ENCODE measurements around the gene SH3RF1. TPM values are rescaled to one million over a fixed set of nuclear protein-coding genes. Genes with fewer than 3 reads are reported as not detected.
"Not testable (repeated sequence)": the region's sequence is repeated elsewhere in the genome, so short reads cannot be mapped to it uniquely, and the experiment has no call there.

SH3RF1 gene
- total RNA-seq, 2 experiments from 2014 or later = 0.19 to 0.24 TPM

DNA sequence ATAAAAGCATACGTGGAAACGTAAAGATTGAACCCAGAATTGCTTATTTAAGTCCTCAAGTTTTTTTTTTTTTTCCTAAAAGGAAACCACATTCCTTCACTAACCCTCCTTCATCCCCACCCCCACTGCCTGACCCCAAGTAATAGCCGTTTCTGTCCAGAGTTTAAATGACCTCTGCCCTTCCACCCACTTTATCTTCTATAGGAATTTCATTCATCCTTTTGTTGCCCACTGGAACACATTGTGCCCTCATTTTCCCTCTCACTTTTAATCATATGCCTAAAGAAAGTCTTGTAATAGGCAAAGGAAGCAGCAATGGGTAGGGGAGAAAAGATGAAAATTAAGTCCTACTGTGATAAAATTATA lies 62.7 kb downstream of the SH3RF1 start:
- H3K27ac Mint-ChIP-seq = no peak overlapping the region
- no peaks in the 10 kb centered on the region for H3K9me3 Mint-ChIP-seq
- no peaks in the 10 kb centered on the region for H3K4me1 Mint-ChIP-seq (ENCODE audit: low read depth)
- H3K36me3 Mint-ChIP-seq = no peaks in the 10 kb centered on the region
- intact Hi-C loops (cut with micrococcal nuclease) = no loop called here
- no peak overlapping the region for H3K4me3 Mint-ChIP-seq
- H3K27me3 Mint-ChIP-seq = peaks cover under 1% of the 10 kb centered on the region
- CTCF ChIA-PET = no interaction called here
- POLR2A ChIA-PET = no interaction called here
- no peak for DNase-seq

DNA sequence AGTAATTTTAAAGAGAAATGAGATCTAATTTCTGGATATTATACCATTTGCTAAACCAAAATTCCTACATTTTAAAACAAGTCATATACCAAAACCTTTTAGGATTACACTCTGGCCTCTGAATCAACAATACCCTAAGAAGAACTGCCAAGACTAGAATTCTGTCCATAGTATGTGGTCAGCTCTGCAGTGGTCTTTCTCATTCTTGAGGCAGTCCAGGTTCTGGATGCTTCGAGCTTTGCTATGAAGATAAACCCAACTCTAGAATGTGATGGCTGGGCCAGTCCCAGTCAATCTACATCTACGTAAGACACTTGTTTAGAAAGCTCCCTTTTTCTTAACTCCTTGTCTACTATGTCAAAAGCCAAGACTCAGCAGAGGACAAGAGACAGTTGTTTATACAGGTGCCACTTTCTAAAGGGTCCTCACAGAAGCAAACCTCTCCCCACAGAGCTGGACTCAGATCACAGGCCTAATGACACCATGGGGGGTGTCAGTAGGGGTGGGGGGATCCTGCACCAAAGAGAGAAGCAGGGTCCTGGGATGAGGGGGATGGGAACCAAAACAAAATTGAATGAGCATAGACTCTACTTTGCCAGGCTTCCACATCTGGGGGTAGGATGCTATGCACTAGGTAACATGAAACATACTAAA lies 63.2 kb downstream of the SH3RF1 start:
- ChIA-PET CTCF (no interaction called here), POLR2A (no interaction called here)
- Mint-ChIP-seq H3K36me3 (no peaks in the 10 kb centered on the region), H3K27me3 (no peaks in the 10 kb centered on the region), H3K27ac (no peak overlapping the region), H3K4me3 (no peak overlapping the region), H3K4me1 (ENCODE audit: low read depth) (no peaks in the 10 kb centered on the region), H3K9me3 (no peaks in the 10 kb centered on the region)
- no peak for DNase-seq
- intact Hi-C loops (cut with micrococcal nuclease) = no loop called here

DNA sequence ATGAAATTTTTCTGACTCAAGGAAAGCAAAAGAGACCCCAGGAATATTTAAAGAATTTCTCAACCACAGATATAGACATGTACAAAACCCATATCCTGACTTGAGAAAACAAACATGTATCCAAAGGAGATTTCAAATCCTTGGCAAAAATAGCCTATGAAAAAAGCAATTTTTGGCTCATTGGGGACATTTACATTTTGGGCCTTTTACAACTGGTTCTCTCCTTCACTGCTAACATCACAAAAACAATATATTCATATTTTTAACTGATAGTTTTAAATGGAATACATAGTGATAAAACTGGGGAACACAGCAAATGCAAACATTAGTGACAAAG lies 65.0 kb downstream of the SH3RF1 start:
- H3K4me1 Mint-ChIP-seq (ENCODE audit: low read depth) = no peaks in the 10 kb centered on the region
- ChIA-PET POLR2A (no interaction called here), CTCF (no interaction called here)
- H3K36me3 Mint-ChIP-seq = no peaks in the 10 kb centered on the region
- no peaks in the 10 kb centered on the region for H3K27me3 Mint-ChIP-seq
- no peaks in the 10 kb centered on the region for H3K9me3 Mint-ChIP-seq
- no peak overlapping the region for H3K4me3 Mint-ChIP-seq
- no peak for DNase-seq
- intact Hi-C loops (cut with micrococcal nuclease) = no loop called here
- no peak overlapping the region for H3K27ac Mint-ChIP-seq

DNA sequence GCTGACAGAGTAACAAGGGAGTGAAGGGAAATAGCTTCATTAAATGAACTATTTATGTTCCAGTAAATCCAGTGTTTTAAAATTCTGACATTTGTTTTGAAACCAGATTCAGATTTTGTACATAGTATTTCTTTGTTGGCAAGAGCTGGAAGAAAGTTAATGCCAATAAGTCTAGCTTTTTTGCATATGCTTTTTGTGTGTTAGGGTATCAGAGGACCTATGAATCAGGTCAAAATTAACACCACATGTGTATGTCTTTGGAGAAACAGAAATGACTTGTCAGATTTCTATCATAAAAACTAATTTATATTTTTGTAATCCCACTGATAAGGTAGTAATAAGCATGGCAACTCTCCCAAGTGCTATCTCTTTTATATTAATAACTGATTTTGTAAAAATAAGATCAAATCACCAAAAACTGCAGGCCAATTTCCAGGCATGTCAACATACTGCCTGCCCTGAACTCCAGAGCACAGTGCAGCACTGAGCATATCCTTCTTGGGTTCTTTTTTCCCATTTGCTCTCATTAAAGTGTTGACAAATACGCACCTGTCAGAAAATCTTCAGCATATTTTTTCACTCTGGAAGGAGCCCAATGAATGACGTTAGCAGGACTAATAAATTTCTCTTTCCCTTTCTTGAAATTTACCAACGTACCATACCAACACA lies 65.5 kb downstream of the SH3RF1 start:
- Mint-ChIP-seq H3K27me3 (no peaks in the 10 kb centered on the region), H3K9me3 (no peaks in the 10 kb centered on the region), H3K4me3 (no peak overlapping the region), H3K27ac (no peak overlapping the region), H3K4me1 (ENCODE audit: low read depth) (no peaks in the 10 kb centered on the region), H3K36me3 (no peaks in the 10 kb centered on the region)
- no peak for DNase-seq
- intact Hi-C loops (cut with micrococcal nuclease) = no loop called here
- ChIA-PET POLR2A (no interaction called here), CTCF (interaction anchor here (0.6 kb wide), 1 partner anchor 73 kb away, joined by 3 read pairs; no protein-coding TSS in a partner anchor)

DNA sequence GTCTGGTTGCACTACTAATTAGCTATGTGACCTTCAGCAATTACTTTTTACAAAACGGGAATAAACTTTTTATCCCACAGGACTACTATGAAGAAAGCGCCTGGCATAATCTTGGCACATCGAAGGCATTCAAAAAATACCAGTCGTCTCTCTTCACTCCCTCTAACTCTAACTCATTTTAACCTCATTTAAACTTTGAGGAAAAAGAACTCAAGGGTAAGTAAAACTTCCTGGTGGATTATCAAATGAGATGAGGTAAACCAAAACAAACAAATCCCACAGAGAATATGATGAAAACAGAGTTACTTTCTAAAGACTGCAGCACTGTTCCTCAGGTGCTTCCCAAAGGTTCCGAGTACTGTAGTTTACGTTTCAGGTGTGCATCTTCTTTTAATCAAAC lies 66.9 kb downstream of the SH3RF1 start:
- intact Hi-C loops (cut with micrococcal nuclease) = no loop called here
- Mint-ChIP-seq H3K27me3 (no peaks in the 10 kb centered on the region), H3K9me3 (no peaks in the 10 kb centered on the region), H3K4me3 (no peak overlapping the region), H3K4me1 (ENCODE audit: low read depth) (no peaks in the 10 kb centered on the region), H3K36me3 (no peaks in the 10 kb centered on the region), H3K27ac (no peak overlapping the region)
- POLR2A ChIA-PET = interaction anchor here (0.6 kb wide), 1 partner anchor 70 kb away, joined by 4 read pairs; no protein-coding TSS in a partner anchor
- no peak for DNase-seq
- CTCF ChIA-PET = no interaction called here

DNA sequence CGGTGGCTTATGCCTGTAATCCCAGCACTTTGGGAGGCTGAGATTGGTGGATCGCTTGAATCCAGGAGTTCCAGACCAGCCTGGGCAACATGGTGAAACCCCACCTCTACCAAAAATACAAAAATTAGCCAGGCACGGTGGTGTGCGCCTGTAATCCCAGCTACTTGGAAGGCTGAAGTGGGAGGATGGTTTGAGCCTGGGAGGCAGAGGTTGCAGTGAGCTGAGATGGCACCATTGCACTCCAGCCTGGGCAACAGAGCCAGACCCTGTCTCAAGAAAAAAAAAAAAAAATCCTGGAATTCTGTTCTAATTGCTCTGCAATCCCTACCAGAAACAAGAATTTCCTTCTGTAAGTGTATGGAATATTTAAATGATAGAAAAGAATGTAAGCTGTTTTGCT lies 67.5 kb downstream of the SH3RF1 start:
- CTCF ChIA-PET = not testable (repeated sequence)

DNA sequence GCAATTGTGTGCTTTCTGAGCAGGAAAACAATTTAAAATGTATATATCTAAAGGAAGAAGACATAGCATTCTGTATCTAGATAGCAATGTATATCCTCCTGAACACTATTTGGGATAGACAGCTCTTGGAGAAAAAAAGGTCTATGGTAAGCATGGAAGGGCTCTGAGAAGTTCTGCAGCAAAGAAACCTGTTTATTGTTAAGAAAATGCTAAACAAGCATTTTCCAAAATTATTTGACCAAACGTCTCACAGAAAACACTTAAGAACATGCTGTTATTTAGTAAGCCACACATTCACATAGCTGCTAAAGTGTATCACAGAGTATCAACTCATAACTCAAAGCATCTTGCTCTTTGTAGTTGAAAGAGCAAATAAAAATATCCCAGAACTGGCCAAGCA lies 67.9 kb downstream of the SH3RF1 start:
- H3K4me1 Mint-ChIP-seq (ENCODE audit: low read depth) = no peaks in the 10 kb centered on the region
- no peaks in the 10 kb centered on the region for H3K36me3 Mint-ChIP-seq
- ChIA-PET POLR2A (no interaction called here), CTCF (no interaction called here)
- H3K9me3 Mint-ChIP-seq = no peaks in the 10 kb centered on the region
- intact Hi-C loops (cut with micrococcal nuclease) = no loop called here
- DNase-seq = no peak
- H3K4me3 Mint-ChIP-seq = no peak overlapping the region
- H3K27ac Mint-ChIP-seq = no peak overlapping the region
- H3K27me3 Mint-ChIP-seq = no peaks in the 10 kb centered on the region

More for the DNA sequence above, 67.5 kb downstream of the SH3RF1 start:
- H3K27ac Mint-ChIP-seq; DNase-seq; intact Hi-C loops (cut with micrococcal nuclease); H3K36me3 Mint-ChIP-seq; H3K27me3 Mint-ChIP-seq; H3K4me3 Mint-ChIP-seq; H3K4me1 Mint-ChIP-seq (ENCODE audit: low read depth); H3K9me3 Mint-ChIP-seq: not testable (repeated sequence)
- POLR2A ChIA-PET = interaction anchor here (0.6 kb wide), 1 partner anchor 69 kb away, joined by 4 read pairs; no protein-coding TSS in a partner anchor

DNA sequence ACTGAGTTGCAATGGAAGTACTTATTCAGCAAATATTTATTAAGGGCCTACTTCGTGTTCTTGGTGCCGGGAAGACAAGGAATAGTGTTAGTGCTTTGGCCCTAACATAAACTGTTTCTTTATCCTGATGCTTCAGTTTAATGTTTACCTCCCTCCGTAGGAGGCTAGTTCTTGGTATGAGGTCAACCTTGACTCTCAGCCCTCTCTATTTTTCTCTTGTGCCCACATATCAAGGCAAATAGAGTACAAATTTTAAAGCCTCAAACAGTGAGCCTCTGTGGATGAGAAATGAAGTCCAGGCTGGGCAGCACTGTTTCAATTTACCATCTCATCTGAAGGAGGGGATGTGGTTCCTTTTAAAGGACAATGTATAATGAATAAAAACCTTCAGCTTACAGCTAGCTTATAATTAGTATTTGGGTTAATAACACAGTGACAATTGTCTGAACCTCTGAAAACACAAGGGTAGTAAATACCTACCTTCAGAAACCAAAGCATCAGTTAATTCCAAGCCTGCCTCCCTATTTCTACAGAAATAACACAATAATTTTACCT lies 68.5 kb downstream of the SH3RF1 start:
- H3K9me3 Mint-ChIP-seq = no peaks in the 10 kb centered on the region
- ChIA-PET POLR2A (no interaction called here), CTCF (no interaction called here)
- DNase-seq = no peak
- H3K27me3 Mint-ChIP-seq = no peaks in the 10 kb centered on the region
- intact Hi-C loops (cut with micrococcal nuclease) = no loop called here
- no peak overlapping the region for H3K4me3 Mint-ChIP-seq
- H3K36me3 Mint-ChIP-seq = no peaks in the 10 kb centered on the region
- no peak overlapping the region for H3K27ac Mint-ChIP-seq
- H3K4me1 Mint-ChIP-seq (ENCODE audit: low read depth) = no peaks in the 10 kb centered on the region

DNA sequence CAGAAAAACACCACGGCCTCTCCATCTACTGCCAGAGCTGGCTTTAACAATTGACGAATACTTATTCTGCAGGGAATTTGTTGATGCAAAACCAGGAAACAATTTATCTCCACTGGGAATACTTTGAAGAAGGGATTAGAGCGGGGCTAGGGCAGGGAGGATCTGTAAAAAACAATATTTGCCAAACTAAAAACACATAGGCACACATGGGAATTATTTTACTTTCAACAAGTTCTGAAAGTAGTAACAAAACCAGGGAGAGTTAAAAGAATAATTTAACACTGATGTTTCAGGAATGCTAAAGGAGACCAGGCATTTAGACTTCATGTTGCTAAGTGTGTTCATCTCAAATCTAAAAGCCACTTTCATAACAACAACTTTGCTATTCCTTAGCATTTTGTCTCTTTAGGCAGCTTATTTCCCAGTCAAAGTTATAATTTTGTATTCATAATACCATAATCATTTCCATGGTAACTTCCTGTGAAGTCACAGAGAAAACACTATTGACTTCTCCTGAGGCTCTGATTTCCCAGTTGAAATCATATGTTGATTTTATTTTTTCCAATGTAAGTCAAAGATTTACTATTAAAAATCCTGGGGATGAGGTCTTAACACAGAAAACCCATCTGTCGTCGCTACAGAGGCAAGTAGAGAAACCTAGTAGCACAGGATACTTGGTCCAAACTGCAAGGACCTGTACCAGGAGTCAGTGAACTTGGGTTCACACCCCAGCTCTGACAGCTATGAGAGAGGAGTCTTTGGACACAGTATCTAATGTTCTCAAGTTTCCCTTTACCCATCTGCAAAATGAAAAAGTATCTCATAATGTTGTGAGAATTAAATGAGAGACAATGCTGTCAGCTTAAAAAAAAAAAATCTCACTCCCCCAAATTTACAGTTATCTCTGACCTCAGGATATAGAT lies 69.3 kb downstream of the SH3RF1 start:
- Mint-ChIP-seq H3K27me3 (no peaks in the 10 kb centered on the region), H3K9me3 (no peaks in the 10 kb centered on the region), H3K27ac (no peak overlapping the region), H3K4me3 (no peak overlapping the region), H3K36me3 (no peaks in the 10 kb centered on the region), H3K4me1 (ENCODE audit: low read depth) (no peaks in the 10 kb centered on the region)
- intact Hi-C loops (cut with micrococcal nuclease) = no loop called here
- no peak for DNase-seq
- ChIA-PET CTCF (no interaction called here), POLR2A (no interaction called here)

DNA sequence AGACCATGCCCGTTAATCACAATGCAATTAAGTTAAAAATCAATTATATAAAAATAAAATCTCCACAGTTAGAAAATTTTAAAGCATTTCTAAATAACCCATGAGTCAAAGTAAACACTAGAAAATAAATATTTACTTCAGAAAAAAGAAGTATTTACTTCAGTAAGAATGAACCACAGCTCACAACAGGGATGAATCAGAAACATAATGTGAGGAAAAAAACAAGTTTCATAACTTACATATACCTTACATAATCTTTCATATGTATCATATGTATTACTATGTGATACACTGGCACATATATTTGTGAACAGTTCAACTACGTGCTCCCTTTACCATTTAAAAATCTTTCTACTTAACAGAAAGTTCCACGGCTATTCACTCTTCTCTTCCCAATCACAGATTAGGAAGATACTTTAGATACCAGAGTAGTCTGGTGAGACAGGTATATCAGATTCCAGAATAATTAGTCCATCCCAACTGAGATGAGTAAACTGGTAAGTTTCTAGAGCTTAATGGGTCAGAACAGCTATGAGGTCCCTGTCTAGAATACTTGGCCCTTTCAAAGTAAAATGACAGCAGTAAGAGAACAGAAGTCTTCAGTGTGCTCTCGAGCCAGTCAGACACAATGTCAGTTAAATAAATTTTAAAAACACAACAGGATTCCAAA lies 70.3 kb downstream of the SH3RF1 start:
- H3K27me3 Mint-ChIP-seq = no peaks in the 10 kb centered on the region
- CTCF ChIA-PET = no interaction called here
- H3K4me3 Mint-ChIP-seq = no peak overlapping the region
- no peaks in the 10 kb centered on the region for H3K4me1 Mint-ChIP-seq (ENCODE audit: low read depth)
- peaks cover 5% of the 10 kb centered on the region for H3K9me3 Mint-ChIP-seq
- intact Hi-C loops (cut with micrococcal nuclease) = no loop called here
- no peaks in the 10 kb centered on the region for H3K36me3 Mint-ChIP-seq
- H3K27ac Mint-ChIP-seq = no peak overlapping the region
- POLR2A ChIA-PET = no interaction called here
- DNase-seq = no peak

DNA sequence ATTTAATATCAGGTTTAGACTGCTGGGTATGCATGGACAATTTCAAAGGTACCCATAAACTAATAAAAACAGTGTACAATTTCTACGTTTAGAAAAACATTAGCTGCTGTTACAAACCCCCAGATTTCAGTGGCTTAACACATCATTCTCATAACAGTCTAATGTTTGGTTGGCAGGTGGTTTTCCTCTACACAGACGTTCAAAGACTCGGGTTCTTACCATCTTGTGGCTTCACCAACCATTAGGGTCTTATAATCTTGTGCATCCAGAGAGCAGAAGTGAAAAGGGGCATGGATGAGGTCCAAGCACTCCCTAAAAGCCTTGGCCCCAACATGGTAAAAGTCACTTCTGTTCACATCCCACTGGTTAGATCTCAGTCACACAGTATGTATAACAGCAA lies 71.6 kb downstream of the SH3RF1 start:
- POLR2A ChIA-PET = no interaction called here
- Mint-ChIP-seq H3K27ac (no peak overlapping the region), H3K4me3 (no peak overlapping the region), H3K36me3 (no peaks in the 10 kb centered on the region), H3K9me3 (peaks cover 16% of the 10 kb centered on the region), H3K4me1 (ENCODE audit: low read depth) (no peaks in the 10 kb centered on the region), H3K27me3 (no peaks in the 10 kb centered on the region)
- CTCF ChIA-PET = no interaction called here
- no peak for DNase-seq
- intact Hi-C loops (cut with micrococcal nuclease) = no loop called here

DNA sequence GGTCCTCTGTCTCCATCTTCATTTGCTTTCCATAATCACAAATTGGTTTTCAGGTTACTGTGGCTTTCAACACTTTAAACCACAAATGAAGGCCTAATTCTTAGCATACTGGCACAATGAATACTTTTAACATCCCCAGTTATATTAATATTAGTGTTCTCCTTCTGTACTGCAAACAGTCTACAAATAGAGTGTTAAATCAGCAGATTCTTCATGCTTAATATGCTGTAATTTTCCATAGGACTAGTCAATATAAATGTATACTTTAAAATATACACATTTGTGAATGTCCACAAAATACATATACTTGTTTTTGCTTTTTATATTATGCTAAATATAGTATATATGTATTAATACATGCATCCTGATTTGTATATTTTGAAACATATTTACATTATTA lies 72.6 kb downstream of the SH3RF1 start:
- no peak for DNase-seq
- Mint-ChIP-seq H3K4me1 (ENCODE audit: low read depth) (no peaks in the 10 kb centered on the region), H3K9me3 (peaks cover 16% of the 10 kb centered on the region), H3K4me3 (no peak overlapping the region), H3K27ac (no peak overlapping the region), H3K27me3 (no peaks in the 10 kb centered on the region), H3K36me3 (no peaks in the 10 kb centered on the region)
- intact Hi-C loops (cut with micrococcal nuclease) = no loop called here
- ChIA-PET CTCF (no interaction called here), POLR2A (no interaction called here)

All from activated CD4-positive, alpha-beta memory T cell treated with anti-CD3 and anti-CD28 coated beads for 36 hours (primary cell).